Stimulated activated CD4-positive, alpha-beta T cell treated with anti-CD3 and anti-CD28 coated beads, Interleukin-12 subunit alpha, Interleukin-12 subunit beta, amount 100 ng/mL, for 4 hours (primary cell): ENCODE data around the gene PDLIM4.

ENCODE experiments used
- DNase-seq: peaks from one replicate; pipeline ENCODE4 v3.0.0-alpha.2; 2020

Gene PDLIM4, protein sequence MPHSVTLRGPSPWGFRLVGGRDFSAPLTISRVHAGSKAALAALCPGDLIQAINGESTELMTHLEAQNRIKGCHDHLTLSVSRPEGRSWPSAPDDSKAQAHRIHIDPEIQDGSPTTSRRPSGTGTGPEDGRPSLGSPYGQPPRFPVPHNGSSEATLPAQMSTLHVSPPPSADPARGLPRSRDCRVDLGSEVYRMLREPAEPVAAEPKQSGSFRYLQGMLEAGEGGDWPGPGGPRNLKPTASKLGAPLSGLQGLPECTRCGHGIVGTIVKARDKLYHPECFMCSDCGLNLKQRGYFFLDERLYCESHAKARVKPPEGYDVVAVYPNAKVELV

DNA sequence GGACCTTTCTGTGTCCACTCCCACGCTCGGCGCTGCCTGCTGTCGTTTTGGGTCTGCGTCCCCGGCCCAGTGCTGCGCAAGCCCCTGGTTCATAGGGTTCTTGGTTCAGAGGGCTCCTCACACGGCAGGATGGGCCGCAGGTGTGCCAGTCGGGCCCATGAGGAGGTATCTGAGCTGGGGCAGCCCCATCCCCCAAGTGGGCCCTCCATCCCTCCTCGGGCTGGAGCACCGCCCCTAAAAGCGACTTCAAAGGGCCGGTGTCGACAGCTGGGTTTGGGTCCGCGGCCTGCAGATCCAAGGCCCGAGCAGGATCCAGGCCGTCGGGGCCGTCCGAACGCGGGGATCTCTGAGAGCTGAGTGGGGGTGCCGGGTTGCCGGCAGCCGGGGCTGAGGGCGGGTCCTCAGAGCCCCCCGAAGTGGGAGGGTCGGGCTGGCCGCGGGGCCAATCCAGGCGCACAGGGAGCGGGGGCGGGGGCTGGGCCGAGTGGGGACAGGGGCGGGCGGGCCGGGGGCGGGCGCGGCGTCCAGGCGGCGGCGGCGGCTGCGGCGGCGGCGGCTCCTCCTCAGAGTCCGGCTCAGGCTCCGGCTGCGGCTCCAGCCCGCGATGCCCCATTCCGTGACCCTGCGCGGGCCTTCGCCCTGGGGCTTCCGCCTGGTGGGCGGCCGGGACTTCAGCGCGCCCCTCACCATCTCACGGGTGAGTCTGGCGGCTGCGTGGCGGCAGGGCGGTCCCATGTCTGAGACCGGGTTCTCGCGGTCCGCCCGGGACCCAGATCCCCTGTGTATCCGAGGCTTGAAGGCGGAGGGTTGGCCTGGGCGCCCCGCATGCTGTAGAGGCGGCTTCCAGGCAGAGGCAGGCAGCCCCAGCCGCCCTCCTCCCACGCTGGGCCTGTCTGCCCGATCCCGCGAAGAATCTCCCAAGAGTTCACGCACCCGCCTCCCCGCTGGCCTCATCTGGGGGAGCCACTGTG lies at the start of gene PDLIM4:
PDLIM4 (plus strand) TSS at position 566 of the 971 bp plus-strand sequence; CDS start at position 605, 39 bp downstream.
- DNase-seq, result no peak

DNA sequence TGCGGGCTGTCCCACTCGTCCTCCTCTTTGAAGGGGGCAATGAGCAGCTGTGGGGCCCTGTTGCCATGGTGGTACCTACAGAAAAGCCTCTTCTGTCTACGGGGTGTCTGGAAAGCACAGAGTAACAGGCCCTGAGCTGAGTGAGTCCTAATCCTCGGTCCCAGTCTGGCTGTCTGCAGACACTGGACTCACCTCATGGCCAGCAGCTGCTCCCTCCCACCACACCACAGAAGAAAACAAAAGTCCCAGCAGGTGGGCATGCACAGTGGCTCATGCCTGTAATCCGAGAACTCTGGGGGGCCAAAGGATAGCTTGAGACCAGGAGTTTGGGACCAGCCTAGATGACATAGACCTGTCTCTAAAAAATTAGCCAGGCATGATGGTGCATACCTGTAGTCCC lies 49.7 kb upstream of the PDLIM4 start:
- no peak for DNase-seq

DNA sequence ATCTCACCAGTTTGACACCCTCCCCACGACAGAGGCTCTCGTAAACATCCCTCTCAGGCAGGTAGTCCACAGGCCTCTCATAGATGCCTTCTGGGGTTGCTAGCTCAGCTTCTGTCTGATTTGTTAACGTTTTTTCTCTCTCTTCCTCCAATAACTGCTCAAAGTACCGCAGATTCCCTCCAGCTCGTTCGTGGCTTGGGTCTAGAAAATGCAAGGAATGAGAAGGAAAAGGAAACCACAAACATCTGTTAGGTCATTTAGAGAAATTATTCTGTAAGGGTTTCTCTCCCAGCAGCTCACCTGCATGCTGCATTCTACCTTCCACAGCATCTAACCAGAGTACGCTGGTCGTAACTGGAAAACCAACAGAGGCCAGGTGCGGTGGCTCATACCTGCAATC lies 48.4 kb upstream of the PDLIM4 start:
- no peak for DNase-seq

DNA sequence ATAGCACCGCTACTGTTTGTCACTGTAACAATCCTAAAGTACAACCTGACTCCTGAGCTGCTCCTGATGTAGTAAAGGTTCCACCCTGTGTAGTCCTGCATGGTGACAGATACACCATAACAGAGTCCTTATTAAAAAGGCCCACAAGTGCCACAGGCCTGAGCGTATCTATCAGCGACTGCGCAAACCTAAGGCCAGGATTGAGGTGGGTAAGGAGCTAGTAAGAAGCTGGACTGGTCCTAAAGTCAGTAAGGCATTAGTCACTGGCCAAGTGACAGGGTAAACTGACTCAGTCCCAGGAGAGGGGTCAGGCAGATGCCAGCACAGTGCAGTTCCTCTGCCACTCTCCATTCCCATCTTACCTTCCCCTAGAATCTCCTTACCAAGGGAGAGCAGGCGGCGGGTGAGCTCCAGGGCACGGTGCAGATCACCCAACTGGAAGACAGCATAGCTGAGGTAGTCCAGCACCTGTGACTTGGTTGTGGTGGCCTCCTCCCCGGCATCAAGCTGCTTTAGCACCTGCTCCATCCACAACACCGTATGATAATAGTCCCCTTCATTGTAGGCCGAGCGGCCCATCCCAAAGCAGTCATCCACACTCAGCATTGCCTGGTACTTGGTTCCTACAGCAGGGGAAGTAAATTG lies 47.5 kb upstream of the PDLIM4 start:
- no peak for DNase-seq

DNA sequence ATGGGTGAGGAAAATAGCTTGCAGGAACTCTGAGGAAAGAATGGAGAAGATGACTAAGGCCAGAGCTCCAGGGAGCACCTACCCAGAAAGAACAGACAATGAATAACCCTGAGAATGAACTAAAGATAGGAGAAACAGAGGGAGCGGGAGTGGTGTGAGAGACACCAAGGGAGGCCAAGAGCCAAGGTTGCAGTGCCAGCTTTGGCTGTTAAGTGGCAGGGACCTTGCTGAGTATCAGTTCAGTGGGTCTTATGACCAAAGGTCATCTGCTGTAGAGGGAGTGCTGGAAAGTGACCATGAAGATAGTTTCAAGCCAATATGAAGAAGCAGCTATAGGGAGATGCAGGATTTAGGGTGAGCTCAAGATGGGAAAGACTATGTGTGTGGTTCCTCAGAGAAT lies 46.6 kb upstream of the PDLIM4 start:
- DNase-seq, result no peak

DNA sequence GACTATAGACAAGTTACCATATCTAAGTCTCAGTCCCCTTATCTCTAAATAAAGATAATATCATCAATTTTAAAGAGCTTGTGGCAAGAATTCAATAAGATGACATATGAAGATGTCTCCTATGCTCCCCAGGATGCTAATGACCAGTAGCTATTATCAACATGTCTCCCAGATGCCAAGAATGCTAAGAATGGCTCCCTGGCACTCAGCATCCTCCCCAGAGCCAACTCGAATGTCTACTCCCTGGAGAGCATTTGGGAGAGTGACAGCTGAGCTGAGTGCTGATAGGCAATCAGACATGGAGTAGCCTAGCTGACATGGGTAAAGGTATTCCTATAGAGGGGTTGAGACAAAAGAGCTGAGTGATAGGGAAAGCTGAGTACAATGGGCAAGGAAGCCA lies 45.7 kb upstream of the PDLIM4 start:
- no peak for DNase-seq

DNA sequence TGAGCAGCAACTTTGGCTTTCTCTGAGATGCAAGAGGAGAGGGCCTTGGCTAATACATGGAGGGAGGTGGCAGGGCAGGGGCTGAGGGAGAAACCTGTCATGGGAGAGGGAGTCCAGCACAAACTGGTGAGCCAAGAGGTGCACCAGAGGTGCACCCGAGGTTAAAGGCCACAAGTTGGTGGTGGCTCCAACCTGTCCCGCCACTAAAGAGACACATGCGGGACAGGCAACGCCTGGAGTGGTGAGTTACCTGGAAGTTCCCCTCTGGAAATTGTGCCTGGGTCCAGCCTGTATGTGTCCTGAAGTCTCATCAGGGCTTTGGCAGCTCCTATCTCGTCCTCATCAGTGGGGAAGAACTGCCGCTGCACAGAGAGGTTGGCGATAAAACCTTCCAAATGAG lies 43.8 kb upstream of the PDLIM4 start:
- DNase-seq, result no peak

DNA sequence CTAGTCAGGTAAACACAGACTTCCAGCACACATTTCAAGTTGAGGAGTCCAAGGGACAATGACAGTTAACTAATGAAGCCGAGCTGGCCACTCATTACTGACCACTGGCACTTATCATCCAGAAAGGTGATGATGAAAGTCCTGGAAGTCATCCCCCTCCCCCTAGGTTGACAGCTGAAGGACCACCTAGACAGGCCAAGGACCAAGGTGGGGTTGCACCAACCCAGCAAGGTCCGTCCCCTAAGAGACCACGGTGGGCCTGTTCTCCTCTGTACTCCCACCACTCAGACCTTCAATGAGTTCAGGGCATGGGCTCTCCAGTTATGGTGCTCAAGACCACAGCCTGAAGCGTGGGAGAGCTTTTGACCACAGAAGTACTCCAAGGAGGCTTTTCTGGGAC lies 43.0 kb upstream of the PDLIM4 start:
- DNase-seq, result no peak

DNA sequence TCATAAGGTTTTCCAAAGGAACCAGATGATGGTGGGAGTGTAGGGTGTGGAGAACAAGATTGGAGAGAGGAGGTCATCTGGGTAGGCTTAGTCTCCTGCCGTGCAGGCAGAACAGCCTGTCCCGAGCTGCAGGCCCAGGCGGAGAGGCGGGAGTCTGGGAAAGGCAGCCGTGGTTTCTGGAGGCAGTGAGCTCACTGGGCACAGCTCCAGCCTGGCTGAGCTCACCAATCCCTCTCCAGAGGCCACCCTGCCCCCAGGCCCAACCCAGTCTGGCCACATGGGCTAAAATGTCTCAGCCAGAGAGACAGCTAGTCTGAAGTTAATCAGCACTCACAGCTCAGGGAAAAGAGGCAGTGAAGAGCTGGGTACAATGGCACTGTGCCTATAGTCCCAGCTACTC lies 42.2 kb upstream of the PDLIM4 start:
- DNase-seq, result no peak

DNA sequence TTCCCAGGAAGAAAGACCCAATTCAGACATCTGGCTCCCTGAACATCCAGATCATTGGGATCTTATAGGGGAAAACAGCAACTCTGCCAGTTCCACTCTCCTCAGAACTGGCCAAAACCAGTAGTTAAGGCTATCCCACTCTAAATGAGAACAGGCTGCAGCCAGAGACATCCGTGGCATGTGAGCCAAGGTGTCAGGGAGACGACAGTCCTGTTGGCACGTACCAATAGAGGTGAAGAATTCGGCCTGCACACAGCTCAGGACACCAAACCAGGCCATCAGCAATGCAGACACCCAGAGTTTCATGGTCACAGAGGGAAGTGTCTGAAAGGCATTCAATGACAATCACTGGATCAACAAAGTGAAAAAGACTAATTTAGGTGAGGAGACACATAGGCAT lies 39.2 kb upstream of the PDLIM4 start:
- DNase-seq, result no peak

DNA sequence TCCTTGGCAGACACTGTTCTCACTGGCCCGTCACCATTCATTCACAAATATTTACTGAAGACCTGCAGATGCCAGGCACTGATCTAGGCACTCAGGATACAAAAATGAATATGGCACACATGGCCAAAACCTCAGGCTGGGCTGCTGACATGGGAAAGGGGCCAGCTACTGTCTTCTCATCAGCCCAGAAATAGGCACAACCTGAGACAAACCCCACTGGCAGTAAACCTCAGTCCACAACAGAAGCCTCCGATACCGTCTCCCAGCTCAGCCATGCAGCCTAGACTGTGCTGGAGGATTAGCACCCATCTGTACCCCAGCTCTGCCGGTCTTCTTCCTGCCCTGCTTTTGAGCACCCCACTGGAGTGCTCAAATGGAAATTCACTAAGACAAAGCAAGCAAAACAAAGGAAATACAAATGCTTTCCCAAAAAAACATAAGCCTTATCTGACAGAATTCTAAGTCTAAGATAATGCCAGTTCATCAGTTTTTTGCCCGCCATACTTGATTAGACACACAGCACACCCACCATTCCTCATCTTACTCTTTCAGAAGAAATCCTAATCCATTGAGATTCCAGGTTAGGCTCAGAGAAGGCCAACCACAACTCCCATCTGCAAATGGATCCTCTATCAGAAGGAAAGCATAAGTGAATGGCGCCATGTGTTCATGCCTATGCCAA lies 38.1 kb upstream of the PDLIM4 start:
- no peak for DNase-seq

DNA sequence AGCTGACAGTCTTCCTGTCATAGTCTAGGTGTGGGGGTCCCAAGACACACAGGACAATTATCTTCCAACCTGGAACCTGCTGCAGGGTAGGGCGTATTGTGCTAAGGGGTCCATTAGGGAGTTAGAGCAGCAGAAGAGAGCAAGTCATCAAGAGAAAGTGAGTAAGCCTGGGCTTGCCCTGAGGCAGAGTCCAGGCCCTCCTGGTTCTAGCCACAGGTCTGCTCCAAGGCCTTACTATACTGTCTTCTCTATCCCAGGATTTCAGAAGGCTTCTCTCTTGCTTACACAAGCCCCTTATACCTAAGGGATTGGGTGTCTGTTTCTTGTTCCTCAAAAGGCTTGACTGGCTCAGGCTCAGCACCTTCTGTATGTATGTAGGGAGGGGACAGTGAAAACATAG lies 37.5 kb upstream of the PDLIM4 start:
- DNase-seq, result no peak

DNA sequence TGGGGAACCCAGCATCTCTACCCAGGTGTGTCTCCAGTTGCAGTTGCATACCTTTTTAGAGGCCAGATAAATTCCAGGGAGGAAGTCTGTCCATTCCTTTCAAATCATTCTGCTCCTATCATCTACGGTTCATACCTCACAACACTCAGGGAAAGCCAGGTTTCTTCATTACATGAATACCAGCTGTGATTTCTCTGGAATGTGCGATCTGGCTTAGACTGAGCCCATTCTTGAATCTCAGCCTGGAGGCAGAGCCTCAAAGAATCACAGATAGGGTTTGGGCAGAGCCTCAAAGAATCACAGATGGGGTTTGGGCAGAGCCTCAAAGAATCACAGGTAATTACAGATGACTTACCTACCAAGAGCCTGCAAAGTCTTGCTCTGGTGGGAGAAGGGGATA lies 37.0 kb upstream of the PDLIM4 start:
- no peak for DNase-seq

DNA sequence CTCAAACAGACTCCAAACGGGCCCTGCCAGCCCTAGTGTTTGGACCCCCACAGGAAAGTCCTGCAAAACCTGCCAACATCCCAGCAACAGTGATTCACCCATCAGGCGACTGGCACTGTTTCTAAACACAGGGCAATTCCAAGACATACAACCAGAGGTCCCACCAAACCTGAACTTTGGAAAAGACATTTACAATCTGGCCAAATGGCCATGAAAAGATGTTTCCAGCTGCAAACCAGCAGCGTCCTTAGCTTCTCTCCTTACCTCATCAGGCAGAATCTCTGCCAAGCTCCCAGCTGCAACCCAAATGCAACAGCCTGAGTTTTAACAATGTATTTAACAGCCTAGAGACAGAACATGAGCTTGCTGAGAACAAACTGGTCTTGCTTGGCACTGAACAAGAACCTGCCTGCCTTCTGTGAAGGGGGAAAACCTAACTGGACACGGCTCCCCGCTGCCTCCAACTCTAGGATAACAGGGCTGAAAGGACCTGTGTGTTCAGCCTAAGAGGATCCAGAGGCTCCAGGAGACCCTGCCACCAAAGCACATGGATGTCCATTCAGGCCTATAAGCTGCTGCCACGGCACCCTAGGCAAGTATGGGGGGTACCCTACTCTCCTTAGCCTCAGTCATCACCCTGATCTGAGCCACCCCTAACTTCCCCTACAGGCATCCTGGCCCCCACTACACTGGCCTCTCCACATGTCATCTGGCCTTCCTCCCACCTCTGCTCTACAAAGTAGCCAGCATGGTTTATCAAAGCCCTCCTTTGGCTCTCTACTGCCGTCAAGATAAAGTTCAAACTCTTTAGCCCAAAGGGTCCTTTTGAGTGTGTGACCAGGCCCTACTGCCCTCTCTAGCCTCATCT lies 35.5 kb upstream of the PDLIM4 start:
- DNase-seq, result no peak

DNA sequence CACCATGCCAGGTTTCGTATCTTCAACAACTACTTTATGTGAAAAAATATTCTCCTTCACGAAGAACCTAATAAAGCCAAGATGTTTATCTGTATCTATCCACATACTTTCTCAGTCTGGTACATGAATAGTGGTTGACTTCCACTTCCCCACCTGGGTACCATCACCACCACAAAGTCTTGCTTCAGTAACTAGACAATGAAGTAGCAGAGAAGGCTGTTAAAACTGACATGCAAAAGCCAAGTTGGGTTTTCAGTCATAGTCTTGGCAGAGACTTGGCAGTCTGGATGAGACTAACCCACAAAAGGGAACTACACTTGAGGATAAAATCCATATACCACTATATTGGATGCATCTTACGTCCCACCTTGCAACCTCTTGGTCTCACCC lies 34.9 kb upstream of the PDLIM4 start:
- no peak for DNase-seq

DNA sequence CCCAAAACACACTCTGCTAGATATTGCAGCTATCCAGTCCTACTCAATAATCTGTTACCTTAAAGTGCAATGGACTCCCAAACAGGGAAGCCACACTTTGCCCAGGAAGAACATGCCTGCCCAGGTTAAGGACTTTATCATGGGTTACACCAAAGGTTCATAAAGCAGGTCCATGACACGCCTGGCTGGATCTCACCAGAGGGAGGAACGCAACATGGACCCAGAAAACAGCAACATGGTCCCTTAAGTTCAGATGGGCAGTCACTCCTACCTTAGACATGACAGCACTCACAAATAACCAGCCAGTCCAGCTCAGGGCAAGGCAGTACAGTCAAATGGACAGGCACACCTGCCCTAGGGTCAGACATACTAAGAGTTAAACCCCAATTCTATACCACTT lies 33.6 kb upstream of the PDLIM4 start:
- DNase-seq, result no peak

DNA sequence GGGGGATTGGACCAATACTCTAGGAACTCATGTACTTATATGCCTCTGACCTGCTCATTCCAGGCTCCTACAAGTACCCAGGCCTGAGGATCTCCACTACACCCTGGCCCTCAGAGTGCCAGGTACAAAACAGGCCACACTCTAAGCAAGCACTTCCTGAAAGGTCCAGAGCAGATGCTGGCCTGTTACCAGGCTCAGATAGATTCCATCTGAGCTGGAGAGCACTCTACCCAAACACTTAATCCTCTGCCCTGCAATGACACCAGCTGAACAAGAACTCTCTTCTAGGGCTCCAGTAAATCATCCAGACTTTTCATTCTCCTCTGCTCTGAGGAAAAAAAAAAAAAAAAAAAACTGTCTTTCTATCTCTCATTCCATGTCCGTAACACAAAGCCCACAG lies 32.8 kb upstream of the PDLIM4 start:
- DNase-seq, result no peak

DNA sequence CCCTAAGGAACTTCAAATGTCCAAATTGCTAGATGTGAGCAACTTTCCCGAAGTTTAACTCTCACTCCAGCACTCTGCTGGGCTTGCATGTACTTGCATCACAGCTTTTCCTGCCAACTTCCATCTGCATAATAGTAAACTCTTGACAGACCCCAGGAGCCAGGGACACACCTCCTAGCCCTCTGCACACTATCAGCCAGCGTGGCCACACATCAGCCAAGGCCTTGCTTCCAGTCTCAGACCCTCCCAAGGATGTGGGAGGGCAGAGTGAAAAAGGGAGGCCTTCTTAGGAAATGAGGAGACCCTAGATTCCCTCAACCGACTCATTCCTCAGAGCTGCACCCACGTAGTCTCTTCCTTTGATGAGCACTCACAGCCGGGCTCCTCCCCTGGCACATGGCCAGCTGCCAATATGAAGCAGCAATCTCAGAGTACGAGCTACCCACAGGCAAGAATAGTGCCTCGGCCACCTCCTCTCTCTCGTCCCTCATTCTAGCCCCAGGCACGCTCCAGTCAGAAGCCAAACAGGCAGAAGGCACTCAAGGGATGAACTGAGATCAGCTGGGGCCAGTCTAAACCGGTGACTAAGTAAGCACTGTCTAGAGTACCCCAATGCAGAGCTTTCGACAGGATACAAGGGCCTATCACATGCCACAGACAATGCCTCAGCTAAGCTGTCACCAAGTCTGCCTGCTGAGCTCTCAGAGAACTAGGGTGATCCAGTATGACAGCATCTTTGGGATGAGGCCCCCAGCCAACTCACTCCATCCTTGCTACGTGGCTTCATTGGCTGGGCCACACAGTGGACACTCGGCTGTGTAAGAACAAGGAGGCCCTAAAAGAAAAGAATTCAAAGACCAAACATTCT lies 32.1 kb upstream of the PDLIM4 start:
- DNase-seq, result peak; percentile 36

DNA sequence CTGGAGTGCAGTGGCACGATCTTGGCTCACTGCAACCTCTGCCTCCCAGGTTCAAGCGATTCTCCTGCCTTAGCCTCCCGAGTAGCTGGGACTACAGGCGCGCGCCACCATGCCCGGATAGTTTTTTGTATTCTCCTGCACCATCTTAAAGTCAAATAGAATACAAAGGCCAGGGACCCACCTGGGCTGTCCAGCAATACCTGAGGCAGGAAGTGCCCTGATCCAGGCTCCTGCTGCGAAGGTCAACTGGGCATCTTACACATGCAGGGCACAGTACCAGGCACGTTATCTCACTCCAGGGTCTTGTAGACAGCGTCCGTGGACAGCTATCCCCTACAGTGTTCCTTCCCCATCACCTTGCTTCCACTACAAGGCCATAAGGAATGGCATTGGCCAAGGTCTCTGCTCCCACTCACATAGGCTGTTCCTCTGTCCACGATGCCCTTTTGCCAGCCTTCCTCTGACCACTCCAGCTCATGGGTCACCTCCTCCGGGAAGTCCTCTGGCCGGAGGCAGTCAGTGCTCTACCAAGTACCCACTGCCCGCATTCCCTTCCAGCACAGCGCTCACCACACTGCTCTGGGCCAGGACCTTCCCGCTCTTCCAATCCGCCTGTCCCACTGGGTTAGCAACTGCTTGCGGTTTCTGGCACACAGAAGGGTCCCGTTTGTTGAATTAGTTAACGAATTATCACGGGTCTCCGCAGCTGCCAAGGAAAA lies 30.8 kb upstream of the PDLIM4 start:
- no peak for DNase-seq

DNA sequence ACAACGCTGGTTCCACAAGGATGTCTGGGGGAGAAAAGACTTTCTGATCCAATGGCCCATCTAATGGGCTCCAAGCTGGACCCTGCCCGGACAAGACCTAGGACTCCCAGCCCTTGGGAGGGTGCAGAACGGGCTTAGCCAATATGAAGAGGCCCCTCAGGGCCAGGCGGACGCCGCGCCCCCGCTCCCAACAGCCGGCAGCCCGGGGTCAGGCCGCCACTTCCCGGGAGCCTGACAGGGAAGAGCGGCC lies 30.3 kb upstream of the PDLIM4 start:
- no peak for DNase-seq
